Stomach (tissue), 9 donors: ENCODE data around the gene OPCML. TPM values are rescaled to one million over a fixed set of nuclear protein-coding genes. Genes with fewer than 3 reads are reported as not detected.

ENCODE experiments used
- DNase-seq, 2 donors: peaks; one replicate each; pipeline versions ENCODE4 v3.0.0 to v3.0.0-alpha.2; 2013 to 2019
- H3K27ac ChIP-seq, 5 donors: fragments of 200-600 bp in 4 of 5; sonication (generic) in 4 of 5; one replicate each; pipeline ENCODE4 v1.5.1; 2013 to 2019; ENCODE audit warnings: mild to moderate bottlenecking in 1 of 5, moderate library complexity in 1 of 5
- H3K27me3 ChIP-seq, 3 donors: fragments of 200-600 bp; sonication (generic); one replicate each; pipeline ENCODE4 v1.5.1; 2017 to 2019; ENCODE audit warnings: mixed run types in 1 of 3
- H3K36me3 ChIP-seq, 4 donors: fragments of 200-600 bp; sonication (generic); 1 replicate in 3 of 4; 2 replicates in 1 of 4; pipeline ENCODE4 v1.5.1; 2016 to 2019
- H3K4me1 ChIP-seq, 4 donors: fragments of 200-600 bp; sonication (generic); one replicate each; pipeline ENCODE4 v1.5.1; 2016 to 2019
- H3K4me3 ChIP-seq, 4 donors: fragments of 200-600 bp; sonication (generic) in 3 of 4; one replicate each; pipeline ENCODE4 v1.5.1; 2016 to 2019; ENCODE audit warnings: mild to moderate bottlenecking in 1 of 4
- H3K9me3 ChIP-seq, 4 donors: fragments of 200-600 bp; sonication (generic); one replicate each; pipeline ENCODE4 v1.5.1; 2016 to 2019
- EP300 ChIP-seq: sonication (generic); formaldehyde crosslinking; IDR thresholded peaks from one replicate; pipeline ENCODE4 v1.6.1; 2017; ENCODE audit warnings: antibody characterized with exemption
- POLR2A ChIP-seq, 4 donors: fragments of 450-650 bp; IDR thresholded peaks; one replicate each; pipeline ENCODE4 v1.6.1; 2016; ENCODE audit warnings: antibody characterized with exemption in 4 of 4, control low read depth in 2 of 4, mild to moderate bottlenecking in 1 of 4, moderate library complexity in 1 of 4
- POLR2AphosphoS5 ChIP-seq, 3 donors: sonication (generic); formaldehyde crosslinking; IDR thresholded peaks; one replicate each; pipeline ENCODE4 v1.6.1; 2016; ENCODE audit warnings: antibody characterized with exemption in 3 of 3
- WGBS, 5 donors: extraction: QIAGEN DNeasy Blood & Tissue Kit in 3 of 5; methylation state at CpG; one replicate each; pipeline versions ENCODE4 v1.1.5 to v1.1.7; 2013 to 2018; 5-methylcytosine and 5-hydroxymethylcytosine counted together
- intact Hi-C: fragments of 100-400 bp; cut with DNase I; formaldehyde crosslinking; loops from one replicate; pipeline ENCODE4 v1.15.1; 2023; ENCODE audit warnings: low total_unique reads
- polyA plus RNA-seq, 3 donors: library from polyadenylated mRNA; stranded (reverse); fragments of 200-250 nt; gene quantifications; one replicate each; pipeline ENCODE4 v1.2.3, GENCODE V29; 2013
- total RNA-seq, 5 donors: library from RNA; depleted of rRNA; stranded (reverse); fragments of >200 nt; gene quantifications; one replicate each; pipeline versions ENCODE4 v1.1.0 to v1.2.3, GENCODE V29; 2014 to 2016
- TF ChIP-seq, protein P1 (sequence below), 7 experiments: fragments of 450-650 bp in 4 of 7; fragments of 200-600 bp in 3 of 7; sonication (generic) in 3 of 7; IDR thresholded peaks; one replicate each; pipeline ENCODE4 v1.5.1; 2016 to 2019; ENCODE audit warnings: antibody characterized with exemption in 7 of 7, control low read depth in 2 of 7, mild to moderate bottlenecking in 1 of 7
- donor health status: healthy with polysubstance abuse.
- donor health status: Bipolar disorder and iron deficiency.
- donor health status: healthy.

Gene OPCML
- total and polyA plus RNA-seq, 8 donors: 0.03 to 0.92 (median 0.55) TPM; not detected in 3

DNA sequence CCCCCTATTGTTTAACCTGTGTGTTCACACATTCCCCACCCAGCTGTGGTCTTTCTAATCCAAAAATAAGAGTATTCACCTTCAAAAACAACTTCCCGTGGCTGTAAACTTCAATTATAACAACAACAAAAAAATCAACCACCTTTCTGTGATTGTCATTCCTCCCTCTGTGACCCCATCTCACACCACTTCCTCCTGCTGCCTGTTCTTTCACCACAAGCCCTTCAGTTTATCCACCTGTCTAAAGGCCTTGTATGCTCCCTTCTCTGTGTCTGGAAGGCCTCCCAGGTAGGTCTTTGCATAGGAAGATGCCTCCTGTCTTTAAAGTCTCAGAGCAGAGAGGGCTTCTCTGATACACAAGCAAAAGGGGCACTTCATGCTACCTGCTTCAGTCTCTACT, 707.7 kb downstream of the OPCML start:
- DNase-seq: no peak
- Histone ChIP-seq H3K27me3 (no peaks in the 10 kb centered on the region), H3K9me3 (no peaks in the 10 kb centered on the region), H3K36me3 (no peaks in the 10 kb centered on the region), H3K4me3 (no peak overlapping the region), H3K4me1 (no peaks in the 10 kb centered on the region), H3K27ac (no peak overlapping the region)
- 50 to 78% (median 53%) methylated on average over 1 of the region's 1 CpG for WGBS, 5 donors
- TF ChIP-seq, protein P1, sequence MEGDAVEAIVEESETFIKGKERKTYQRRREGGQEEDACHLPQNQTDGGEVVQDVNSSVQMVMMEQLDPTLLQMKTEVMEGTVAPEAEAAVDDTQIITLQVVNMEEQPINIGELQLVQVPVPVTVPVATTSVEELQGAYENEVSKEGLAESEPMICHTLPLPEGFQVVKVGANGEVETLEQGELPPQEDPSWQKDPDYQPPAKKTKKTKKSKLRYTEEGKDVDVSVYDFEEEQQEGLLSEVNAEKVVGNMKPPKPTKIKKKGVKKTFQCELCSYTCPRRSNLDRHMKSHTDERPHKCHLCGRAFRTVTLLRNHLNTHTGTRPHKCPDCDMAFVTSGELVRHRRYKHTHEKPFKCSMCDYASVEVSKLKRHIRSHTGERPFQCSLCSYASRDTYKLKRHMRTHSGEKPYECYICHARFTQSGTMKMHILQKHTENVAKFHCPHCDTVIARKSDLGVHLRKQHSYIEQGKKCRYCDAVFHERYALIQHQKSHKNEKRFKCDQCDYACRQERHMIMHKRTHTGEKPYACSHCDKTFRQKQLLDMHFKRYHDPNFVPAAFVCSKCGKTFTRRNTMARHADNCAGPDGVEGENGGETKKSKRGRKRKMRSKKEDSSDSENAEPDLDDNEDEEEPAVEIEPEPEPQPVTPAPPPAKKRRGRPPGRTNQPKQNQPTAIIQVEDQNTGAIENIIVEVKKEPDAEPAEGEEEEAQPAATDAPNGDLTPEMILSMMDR (IDR thresholded peaks at IDR 0.05): no peak
- no peak for TF ChIP-seq EP300
- no peak for TF ChIP-seq POLR2AphosphoS5 (IDR thresholded peaks at IDR 0.05)
- no peak for TF ChIP-seq POLR2A (IDR thresholded peaks at IDR 0.05)
- intact Hi-C loops: no loop called here

DNA sequence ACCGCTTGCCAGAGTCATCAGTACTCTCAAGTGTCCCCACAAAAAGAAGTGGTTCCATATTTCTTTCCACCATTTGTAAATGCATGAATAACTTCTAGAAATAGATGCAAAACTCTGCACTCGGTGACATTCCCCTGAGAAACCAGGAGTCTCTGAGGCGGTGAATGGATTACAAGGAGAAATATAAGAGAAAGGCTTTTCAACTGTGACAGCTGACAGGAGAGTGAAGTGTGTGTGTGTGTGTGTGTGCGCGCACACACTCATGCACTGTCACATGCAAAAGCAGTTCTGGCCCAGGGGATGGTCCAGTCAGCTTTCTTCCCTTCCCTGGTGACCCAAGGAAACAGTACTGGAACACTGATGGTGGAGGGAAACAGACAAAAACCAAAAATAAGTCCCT, 710.0 kb downstream of the OPCML start:
- no peaks in the 10 kb centered on the region for H3K4me1 ChIP-seq
- H3K27ac ChIP-seq: no peak overlapping the region
- H3K4me3 ChIP-seq: no peak overlapping the region
- no peaks in the 10 kb centered on the region for H3K36me3 ChIP-seq
- TF ChIP-seq, protein P1 (IDR thresholded peaks at IDR 0.05): no peak
- TF ChIP-seq EP300 (no peak), POLR2AphosphoS5 (IDR thresholded peaks at IDR 0.05) (no peak), POLR2A (IDR thresholded peaks at IDR 0.05) (no peak)
- intact Hi-C loops: no loop called here
- WGBS, 5 donors: 95 to 98% (median 97%) methylated on average over 5 of the region's 5 CpGs
- H3K27me3 ChIP-seq: no peaks in the 10 kb centered on the region
- H3K9me3 ChIP-seq: no peaks in the 10 kb centered on the region
- DNase-seq: no peak

DNA sequence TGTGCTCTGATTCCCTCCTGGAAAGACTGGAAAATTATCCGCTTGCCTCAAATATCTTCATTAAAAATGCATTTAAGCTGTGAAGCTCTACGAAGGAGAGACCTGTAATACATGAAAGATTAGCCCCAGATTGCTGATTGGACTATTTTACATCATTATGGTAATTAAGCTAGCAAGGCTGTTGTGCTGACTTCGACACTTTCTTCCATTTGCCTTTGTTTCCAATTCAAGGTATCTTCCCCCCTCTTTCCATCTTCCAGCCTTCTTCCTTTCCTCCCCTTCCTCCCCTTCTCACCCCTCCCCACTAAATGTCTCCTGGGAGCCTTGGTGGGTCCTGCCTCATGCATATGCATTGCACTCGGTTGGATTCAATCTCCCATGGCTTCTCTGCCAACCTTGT, 710.8 kb downstream of the OPCML start:
- H3K27me3 ChIP-seq: no peaks in the 10 kb centered on the region
- no peaks in the 10 kb centered on the region for H3K36me3 ChIP-seq
- H3K4me1 ChIP-seq: no peaks in the 10 kb centered on the region
- TF ChIP-seq, protein P1 (IDR thresholded peaks at IDR 0.05): no peak
- TF ChIP-seq POLR2AphosphoS5 (IDR thresholded peaks at IDR 0.05) (no peak), POLR2A (IDR thresholded peaks at IDR 0.05) (no peak), EP300 (no peak)
- WGBS, 5 donors: 71 to 82% (median 76%) methylated on average over 4 of the region's 4 CpGs
- intact Hi-C loops: no loop called here
- H3K27ac ChIP-seq: no peak overlapping the region
- H3K9me3 ChIP-seq: no peaks in the 10 kb centered on the region
- no peak overlapping the region for H3K4me3 ChIP-seq
- no peak for DNase-seq

DNA sequence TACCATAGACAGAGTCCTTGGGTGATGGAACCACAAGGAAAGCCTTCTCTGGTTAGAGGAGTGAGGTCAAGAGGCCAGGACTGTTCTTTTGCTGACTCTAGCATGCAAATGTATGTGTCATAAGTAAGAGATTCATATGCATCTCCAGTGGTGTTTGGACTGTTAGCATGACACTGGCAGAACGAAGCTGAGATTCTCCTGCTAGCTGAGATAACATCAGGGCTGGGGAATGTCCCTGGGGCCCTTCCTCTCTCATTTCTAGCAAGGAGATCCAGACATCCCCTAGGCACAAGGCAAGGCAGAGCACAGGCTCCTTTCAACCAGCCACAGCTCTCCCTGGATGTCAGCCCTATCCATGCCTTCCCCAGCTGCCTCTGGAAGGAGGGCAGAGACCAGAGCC, 711.3 kb downstream of the OPCML start:
- no peaks in the 10 kb centered on the region for H3K27me3 ChIP-seq
- H3K36me3 ChIP-seq: no peaks in the 10 kb centered on the region
- no peak overlapping the region for H3K4me3 ChIP-seq
- DNase-seq: no peak
- no peaks in the 10 kb centered on the region for H3K4me1 ChIP-seq
- intact Hi-C loops: no loop called here
- 23 to 71% (median 64%) methylated on average over 1 of the region's 1 CpG for WGBS, 5 donors
- TF ChIP-seq, protein P1 (IDR thresholded peaks at IDR 0.05): no peak
- TF ChIP-seq POLR2AphosphoS5 (IDR thresholded peaks at IDR 0.05) (no peak), POLR2A (IDR thresholded peaks at IDR 0.05) (no peak), EP300 (no peak)
- no peaks in the 10 kb centered on the region for H3K9me3 ChIP-seq
- no peak overlapping the region for H3K27ac ChIP-seq
